Kidney tubule cell (primary cell): Measurements from ENCODE around the gene HTR4.
"Not testable (repeated sequence)": the region's sequence is repeated elsewhere in the genome, so short reads cannot be mapped to it uniquely, and the experiment has no call there.

ENCODE experiments used
- DNase-seq: peaks from one replicate; pipeline ENCODE4 v3.0.0-alpha.2; 2018; ENCODE audit warnings: low spot score

HTR4 gene

GRCh38 chr5:148532969-148533670, 121.2 kb downstream of the HTR4 start:
- DNase-seq = no peak

- DNase-seq = not testable (repeated sequence)
Observed at GRCh38 chr5:148529450-148529849, 124.9 kb downstream of the HTR4 start.

- no peak for DNase-seq
Observed at GRCh38 chr5:148524721-148525120, 129.6 kb downstream of the HTR4 start.

GRCh38 chr5:148523139-148523538, 131.2 kb downstream of the HTR4 start:
- DNase-seq = no peak

GRCh38 chr5:148515460-148515859, 138.9 kb downstream of the HTR4 start:
- DNase-seq = no peak

- no peak for DNase-seq
Observed at GRCh38 chr5:148514344-148514743, 140.0 kb downstream of the HTR4 start.

- DNase-seq = no peak
Observed at GRCh38 chr5:148512498-148512897, 141.8 kb downstream of the HTR4 start.

- no peak for DNase-seq
Observed at GRCh38 chr5:148511810-148512347, 142.4 kb downstream of the HTR4 start.

- DNase-seq = no peak
Observed at GRCh38 chr5:148509893-148510292, 144.4 kb downstream of the HTR4 start.

- DNase-seq = no peak
Observed at GRCh38 chr5:148507648-148508047, 146.7 kb downstream of the HTR4 start.

- DNase-seq = no peak
Observed at GRCh38 chr5:148499452-148499851, 154.9 kb downstream of the HTR4 start.

GRCh38 chr5:148497757-148498156, 156.6 kb downstream of the HTR4 start:
- DNase-seq = no peak

GRCh38 chr5:148492351-148492750, 162.0 kb downstream of the HTR4 start:
- no peak for DNase-seq

- no peak for DNase-seq
Observed at GRCh38 chr5:148491793-148492184, 162.5 kb downstream of the HTR4 start.

- no peak for DNase-seq
Observed at GRCh38 chr5:148491015-148491792, 163.1 kb downstream of the HTR4 start.

- DNase-seq = no peak
Observed at GRCh38 chr5:148488757-148489156, 165.6 kb downstream of the HTR4 start.

- DNase-seq = no peak
Observed at GRCh38 chr5:148486456-148486855, 167.9 kb downstream of the HTR4 start.

GRCh38 chr5:148484651-148485050, 169.7 kb downstream of the HTR4 start:
- DNase-seq = no peak

- DNase-seq = no peak
Observed at GRCh38 chr5:148483750-148484149, 170.6 kb downstream of the HTR4 start.

- DNase-seq = peak; percentile 57
Observed at GRCh38 chr5:148482697-148483462, 171.4 kb downstream of the HTR4 start.

GRCh38 chr5:148482196-148482595, 172.1 kb downstream of the HTR4 start:
- DNase-seq = no peak

GRCh38 chr5:148477429-148477828, 176.9 kb downstream of the HTR4 start:
- DNase-seq = no peak

- DNase-seq = no peak
Observed at GRCh38 chr5:148476302-148476701, 178.0 kb downstream of the HTR4 start.
